ENCODE data around the gene FAHD1.

Gene FAHD1

DNA sequence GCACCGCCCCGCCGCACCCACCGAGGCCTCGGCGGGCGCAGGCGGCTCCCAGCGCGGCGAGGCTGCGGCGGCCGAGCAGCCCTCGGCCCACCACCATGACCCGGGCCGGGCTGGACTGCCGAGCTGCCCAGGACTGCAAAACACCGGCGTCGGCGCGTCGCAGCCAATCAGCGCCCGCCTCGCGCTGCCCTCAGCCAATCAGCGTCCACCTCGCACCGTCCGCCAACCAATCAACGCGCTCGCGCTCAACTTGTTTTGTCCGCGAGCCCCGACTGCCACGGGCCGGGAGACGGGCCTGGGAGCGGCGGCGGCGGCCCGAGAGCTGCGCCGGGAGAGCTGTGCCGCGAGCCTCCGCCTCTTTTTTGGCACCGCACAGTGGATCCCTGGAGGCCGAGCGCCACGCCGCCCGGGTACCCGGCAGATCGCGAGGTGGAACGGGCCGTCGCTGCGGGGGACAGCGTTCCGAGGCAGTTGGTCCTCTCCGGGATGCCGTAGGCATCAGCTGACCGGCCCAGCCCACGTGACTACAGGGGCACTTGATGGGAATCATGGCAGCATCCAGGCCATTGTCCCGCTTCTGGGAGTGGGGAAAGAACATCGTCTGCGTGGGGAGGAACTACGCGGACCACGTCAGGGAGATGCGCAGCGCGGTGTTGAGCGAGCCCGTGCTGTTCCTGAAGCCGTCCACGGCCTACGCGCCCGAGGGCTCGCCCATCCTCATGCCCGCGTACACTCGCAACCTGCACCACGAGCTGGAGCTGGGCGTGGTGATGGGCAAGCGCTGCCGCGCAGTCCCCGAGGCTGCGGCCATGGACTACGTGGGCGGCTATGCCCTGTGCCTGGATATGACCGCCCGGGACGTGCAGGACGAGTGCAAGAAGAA lies at the start of gene FAHD1, which contains the start of gene HAGH:
TSS of gene FAHD1 (plus strand) at position 516 of the 883 bp plus-strand sequence. CDS start at position 549, 33 bp downstream.
TSS of gene HAGH (minus strand) at position 135 of the 883 bp plus-strand sequence. CDS start at position 97, 38 bp downstream.
- DNase-seq = peak; percentile 90

- no peak for DNase-seq
Observed at GRCh38 chr16:1777375-1778199, 49.4 kb upstream of the FAHD1 start.

DNA sequence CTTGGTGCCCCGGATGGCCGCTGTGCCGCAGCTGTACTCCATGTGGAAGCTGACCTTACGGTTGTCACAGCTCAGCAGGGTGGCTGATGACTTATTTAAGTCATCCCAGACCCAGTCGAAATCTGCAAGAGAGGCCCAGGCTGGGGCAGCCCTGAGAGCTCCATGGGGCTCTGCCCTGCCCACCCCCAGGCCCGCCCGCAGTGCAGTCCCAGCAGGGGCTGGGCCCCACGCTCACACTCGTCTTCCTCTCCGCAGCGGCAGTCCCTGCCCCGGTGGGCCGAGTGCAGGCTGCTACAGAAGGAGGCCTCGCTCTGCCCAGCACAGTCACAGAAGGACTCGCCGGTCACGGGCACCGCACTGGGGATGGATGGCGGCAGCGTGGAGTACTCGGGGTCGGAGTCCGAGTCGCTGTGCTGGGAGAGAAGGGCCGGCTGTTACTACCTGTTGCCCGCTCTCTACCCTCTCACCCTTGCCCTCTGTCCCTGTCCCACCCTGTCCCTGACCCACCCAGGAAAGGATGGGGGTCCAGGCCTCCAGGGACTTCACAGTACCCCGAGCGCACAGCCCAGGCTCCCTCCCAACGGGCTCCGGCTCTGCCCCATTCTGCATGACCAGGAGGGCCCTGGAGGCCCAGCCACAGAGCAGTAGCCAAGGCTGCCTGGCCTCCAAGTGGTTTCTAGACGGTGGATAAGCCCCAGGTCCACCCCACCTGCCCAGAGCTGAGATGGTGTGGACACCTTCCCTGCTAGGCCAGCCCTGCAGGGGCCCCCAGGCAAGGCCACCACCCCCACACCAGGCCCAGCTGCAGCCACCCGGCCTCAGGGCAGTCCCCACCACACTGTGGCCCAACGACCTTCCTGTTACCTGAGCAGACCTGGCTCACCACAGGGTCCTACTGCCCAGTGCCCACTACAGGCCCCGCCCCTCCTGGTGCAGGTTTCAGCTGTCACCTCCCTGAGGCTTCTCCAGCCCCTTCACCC lies 48.5 kb upstream of the FAHD1 start:
- DNase-seq = no peak

DNA sequence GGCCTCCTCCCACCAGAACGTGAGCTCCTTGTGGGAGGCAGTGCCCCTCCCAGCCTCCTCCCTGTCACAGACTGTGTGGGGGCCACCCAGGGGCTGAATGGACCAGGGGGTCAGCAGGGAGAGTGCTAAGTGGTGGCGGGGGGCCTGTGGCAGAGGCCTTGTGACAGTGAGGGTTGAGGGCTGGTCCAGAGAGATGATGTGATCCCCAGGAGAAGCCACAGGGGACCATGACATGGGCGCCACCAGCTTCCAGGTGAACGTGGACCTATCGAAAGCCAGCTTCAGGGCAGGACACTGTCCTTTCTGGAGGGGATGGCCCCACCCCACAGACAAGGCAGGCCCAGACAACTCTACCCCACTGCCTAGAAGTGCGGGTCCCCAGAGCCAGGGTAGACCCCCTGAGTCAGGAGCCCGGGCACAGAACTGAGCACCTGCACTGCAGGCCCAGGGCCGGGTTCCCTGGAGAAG lies 47.7 kb upstream of the FAHD1 start:
- no peak for DNase-seq

DNA sequence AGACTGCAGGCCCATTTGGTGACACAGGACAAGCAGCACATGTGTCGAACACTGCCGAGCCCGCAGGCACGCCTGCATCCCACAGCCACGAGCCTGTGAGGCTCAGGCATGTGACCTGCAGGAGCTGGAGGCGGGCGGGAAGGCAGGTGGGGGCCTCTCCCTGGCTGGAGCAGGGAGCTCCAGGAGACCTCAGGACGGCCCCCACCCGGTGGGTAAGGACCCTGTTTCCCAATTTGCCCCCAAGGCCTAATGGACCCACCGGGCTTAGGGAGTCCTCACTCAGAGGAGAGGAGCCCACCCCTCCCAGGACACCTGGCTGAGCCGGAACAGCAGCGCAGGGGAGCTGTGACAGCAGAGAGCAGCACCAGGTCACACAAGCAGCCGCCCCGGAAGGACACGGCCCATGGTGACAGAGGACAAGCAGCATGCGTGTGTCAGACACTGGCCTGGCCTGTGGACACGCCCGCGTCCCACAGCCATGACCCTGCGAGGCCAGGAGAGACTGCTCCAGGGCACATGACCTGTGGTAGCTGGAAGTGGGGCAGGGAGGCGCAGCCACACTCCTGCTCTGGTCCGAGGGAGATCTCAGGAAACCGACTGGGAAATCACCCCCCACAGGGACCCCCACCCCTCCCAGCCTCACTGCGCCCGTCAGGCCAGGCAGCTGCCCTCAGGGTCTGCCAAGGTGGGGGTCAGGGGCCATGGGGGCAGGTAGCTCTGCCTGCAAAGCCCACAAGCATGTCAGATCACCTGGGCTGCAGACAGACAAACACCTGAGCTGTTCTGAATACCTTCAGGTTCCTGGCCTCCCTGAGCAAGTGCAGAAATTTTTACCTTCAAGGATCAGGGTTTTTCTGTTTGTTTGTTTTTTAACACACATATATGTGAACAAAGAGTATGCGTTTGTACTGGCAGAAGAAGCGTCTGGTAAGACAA lies 47.0 kb upstream of the FAHD1 start:
- no peak for DNase-seq

DNA sequence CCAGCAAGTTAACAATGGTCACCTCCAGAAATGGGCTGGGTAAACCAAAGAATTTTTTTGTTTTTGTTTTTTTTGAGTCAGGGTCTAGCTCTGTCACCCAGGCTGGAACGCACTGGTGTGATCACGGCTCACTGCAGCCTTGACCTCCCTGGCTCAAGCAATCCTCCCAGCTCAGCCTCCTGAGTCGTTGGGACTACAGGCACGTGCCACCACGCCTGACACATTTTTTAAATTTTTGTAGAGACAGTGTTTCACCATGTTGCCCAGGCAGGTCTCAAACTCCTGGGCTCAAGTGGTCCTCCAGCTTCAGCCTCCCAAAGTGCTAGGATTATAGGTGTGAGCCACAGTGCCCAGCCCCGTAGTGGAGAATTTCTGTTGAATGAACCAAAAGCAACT lies 46.3 kb upstream of the FAHD1 start:
- DNase-seq = no peak

- DNase-seq = no peak
Observed at GRCh38 chr16:1781254-1781653, 45.8 kb upstream of the FAHD1 start.

GRCh38 chr16:1781758-1782407 lies 45.1 kb upstream of the FAHD1 start:
- peak; percentile 16 for DNase-seq

DNA sequence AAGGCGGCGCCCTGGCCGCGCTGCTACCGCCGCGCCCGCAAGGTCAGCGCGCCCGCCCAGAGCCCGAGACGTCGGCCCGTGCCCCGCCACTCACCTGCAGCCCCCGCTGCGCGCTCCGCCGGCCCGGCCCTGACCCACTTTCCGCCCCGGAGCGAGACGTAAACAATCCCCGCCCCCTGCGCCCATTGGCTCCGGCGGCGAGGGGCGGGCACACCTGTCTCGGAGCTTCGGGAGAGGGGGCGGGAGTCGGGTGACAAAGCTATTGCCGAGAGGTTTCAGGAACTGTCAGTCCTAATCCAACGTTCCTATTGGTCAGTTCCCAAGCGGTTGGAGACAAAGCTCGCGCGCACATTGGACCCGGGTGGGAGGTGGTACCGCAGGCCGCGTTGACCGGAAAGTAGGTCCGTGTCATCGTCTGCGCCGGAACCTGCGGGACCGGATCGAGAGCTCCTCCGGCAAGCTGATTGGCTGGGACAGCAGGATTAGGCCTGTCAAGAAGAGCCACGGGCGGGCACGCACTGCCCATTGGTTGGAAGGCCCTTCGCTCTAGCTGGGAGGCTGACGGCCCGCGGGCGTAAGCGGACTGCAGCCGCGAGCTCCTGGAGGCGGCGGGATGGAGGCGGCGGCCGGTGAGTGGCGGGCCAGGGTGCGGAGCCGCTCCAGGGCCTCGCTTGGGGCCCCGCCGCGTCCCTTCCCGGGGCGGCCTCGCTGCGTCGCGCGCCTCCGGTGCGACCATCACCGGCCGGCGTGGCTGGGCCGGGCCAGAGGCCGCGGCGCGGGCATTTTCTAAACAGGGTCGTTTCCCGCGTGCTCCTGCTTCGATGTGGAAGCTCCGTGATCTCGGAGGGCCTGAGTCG lies 44.4 kb upstream of the FAHD1 start, which contains the start of the genes NUBP2 and SPSB3:
TSS of gene NUBP2 (plus strand) at position 553 of the 857 bp plus-strand sequence. CDS start at position 614, 61 bp downstream.
TSS of gene SPSB3 (minus strand) at position 164 of the 857 bp plus-strand sequence. CDS start 1,088 bp downstream, outside the sequence.
- DNase-seq = peak; percentile 97

DNA sequence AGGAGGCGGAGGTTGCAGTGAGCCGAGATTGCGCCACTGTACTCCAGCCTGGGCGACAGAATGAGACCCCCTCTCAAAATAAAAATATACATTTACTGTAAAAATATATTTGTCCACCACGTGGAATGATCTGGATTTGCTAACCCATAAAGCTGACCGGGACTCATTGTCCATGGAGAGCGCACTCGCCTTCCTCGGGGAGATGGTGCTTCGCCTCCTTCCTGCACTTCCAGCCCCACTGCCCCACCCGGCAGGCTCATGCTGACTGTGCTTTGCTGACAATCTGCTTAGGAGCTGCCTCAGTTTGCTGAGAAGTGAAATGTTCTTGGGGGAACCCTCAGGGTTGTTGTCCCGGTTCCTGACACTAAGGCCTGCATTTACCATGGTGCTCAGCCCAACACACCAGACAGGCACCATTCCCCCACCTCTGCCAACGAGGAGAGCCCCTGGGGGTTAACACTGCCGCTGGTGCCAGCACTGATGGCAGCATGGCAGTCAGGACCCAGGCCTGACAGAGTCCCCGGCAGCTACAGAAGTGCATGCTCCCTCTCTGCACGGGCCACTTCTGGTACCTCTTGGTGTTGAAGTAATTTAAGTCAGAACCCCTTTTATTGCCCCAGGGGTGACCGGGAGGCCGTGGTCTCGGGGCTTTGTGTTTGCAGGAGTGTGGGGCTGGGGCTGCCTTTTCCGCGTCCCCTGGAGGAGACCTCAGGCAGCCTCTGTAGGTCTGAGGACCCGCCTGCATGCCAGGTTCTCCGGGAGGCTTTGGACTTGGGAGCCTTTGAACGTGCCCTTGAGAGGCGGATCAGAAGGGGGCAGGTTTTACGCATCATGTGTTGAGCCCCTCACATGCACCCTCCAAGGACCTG lies 41.8 kb upstream of the FAHD1 start:
- no peak for DNase-seq

GRCh38 chr16:1785846-1786170 lies 41.2 kb upstream of the FAHD1 start:
- no peak for DNase-seq

DNA sequence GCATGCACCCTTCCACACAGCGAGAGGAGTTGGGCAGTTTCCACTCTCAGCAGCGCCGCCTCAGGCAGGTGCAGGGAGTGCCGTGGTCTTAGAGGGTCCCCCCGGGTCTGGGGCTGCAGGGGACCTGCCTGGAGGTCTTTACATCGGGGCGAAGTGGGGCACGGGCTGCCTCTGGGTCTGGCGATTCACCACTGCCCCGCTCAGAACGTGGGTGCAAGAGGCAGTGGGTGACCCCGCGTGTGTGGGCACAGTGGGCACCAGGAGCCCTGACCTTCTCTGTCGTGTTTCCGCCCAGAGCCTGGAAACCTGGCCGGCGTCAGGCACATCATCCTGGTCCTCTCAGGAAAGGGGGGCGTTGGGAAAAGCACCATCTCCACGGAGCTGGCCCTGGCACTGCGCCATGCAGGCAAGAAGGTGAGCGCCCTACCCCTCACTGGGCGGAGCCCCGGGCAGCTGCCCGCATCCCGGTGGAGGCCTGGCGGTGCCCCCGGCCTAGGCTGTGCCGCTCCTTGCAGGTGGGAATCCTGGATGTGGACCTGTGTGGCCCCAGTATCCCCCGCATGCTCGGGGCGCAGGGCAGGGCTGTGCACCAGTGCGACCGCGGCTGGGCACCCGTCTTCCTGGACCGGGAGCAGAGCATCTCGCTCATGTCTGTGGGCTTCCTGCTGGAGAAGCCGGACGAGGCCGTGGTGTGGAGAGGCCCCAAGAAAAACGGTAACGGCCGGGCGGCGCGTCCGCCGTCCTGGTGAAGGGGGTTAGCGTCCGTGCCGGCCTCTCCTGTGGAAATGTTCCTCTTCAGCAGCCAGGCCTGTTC lies 40.6 kb upstream of the FAHD1 start:
- DNase-seq = no peak

DNA sequence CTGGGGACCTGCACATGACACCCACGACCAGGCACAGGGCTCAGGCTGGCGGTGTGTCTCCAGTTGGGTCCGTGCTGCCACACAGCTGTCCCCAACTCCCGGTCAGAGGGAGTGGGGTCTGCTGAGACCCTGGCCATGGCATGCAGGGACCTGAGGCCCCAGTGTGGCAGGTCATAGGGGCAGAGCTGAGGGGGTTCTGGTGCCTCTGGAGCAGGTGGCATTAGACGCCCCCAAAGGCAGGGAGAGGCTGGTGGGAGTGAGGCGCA lies 40.0 kb upstream of the FAHD1 start:
- DNase-seq = no peak

DNA sequence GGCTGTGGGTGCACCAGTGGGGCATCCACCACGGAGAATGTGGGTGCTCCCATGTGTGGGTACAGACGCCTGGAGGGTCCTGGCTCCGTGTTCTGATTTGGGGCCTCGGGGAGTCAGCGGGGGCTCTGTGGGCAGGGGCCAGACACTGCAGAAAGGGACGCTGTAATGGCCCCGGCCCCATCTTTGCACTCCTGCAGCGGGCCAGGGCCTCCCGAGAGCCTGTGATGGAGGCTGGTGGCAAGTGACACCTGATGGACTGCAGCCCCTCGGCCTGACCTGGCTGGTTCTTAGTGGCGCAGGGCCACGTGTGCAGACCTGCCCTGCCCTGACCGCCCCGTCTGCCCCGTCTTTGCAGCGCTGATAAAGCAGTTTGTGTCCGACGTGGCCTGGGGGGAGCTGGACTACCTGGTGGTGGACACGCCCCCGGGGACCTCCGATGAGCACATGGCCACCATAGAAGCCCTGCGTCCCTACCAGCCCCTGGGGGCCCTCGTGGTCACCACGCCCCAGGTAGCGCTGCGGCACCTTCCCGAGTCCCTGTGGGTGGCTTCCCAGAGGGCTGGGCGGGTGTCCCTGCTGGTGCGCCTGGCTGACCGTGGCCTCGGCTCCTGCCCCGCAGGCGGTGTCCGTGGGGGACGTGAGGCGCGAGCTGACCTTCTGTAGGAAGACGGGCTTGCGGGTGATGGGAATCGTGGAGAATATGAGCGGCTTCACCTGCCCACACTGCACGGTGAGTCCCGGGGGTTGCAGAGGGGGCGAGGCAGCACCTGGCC lies 39.5 kb upstream of the FAHD1 start:
- DNase-seq = no peak

DNA sequence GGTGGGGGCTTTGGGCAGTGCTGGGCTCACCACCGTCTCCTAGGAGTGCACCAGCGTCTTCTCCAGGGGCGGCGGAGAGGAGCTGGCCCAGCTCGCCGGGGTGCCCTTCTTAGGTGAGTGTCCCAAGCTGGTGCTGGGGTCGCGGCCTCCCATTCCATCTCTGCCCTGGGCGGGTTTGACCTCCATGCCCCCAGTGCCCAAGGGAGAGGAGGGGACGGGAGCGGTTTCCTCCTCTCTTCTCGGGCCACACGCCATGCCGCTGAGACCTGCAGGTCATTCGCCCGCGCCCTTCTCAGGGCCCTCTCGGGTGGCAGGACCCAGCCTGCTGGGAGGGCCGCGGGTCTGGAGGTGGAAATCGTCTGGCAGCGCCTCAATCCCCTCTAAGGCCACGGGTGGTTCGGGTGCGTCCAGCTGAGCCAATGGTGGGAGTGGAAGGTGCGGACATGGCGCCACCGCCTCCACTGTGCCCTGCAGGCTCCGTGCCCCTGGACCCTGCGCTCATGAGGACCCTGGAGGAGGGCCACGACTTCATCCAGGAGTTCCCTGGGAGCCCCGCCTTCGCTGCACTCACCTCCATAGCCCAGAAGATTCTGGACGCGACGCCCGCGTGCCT lies 38.8 kb upstream of the FAHD1 start:
- no peak for DNase-seq

DNA sequence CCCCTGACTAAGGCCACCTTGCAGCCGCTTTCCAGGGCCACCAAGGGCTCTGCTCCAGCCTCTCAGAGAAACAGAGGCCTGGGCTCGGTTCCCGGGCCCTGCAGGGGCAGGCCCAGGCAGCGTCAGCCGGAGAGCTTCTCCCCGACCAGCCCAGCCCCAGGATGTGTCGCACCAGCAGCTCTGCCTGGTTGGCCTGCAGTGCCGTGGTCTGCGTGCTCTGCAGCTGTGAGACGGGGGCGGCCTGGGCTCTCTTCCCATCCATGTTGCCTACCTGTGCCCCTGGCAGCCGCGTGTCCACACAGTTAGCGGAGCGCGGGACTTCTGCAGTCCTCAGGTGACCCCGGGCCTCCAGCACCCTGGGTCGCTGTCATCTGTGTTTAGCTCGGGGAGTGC lies 38.3 kb upstream of the FAHD1 start:
- DNase-seq = no peak

- DNase-seq = no peak
Observed at GRCh38 chr16:1789643-1790045, 37.4 kb upstream of the FAHD1 start.
